HepG2 (cell line): Measurements from ENCODE around the gene MVB12A. TPM values are rescaled to one million over a fixed set of nuclear protein-coding genes. Genes with fewer than 3 reads are reported as not detected.

Source experiments
- CBX2 ChIP-seq, 2 experiments: fragments of 200-600 bp in 1 of 2; sonication (generic); formaldehyde crosslinking in 1 of 2; IDR thresholded peaks; 2 replicates each; pipeline versions ENCODE4 v1.7.0 to v1.8.1; 2018 to 2022; ENCODE audit warnings: low read depth in 2 of 2, low read length in 1 of 2, mild to moderate bottlenecking in 1 of 2, missing genetic modification reagents in 1 of 2
- GTF2F1 ChIP-seq: fragments of 150-350 bp; IDR thresholded peaks from 2 replicates; pipeline ENCODE4 v1.6.1; 2014; ENCODE audit warnings: low read length
- HIC2 ChIP-seq: sonication (generic); formaldehyde crosslinking; IDR thresholded peaks from 2 replicates; pipeline ENCODE4 v1.9.0; 2022; ENCODE audit warnings: low read depth, missing genetic modification reagents
- KLF9 ChIP-seq: IDR thresholded peaks from 2 replicates; pipeline ENCODE4 v1.6.1; 2016; ENCODE audit warnings: low read depth
- MAF1 ChIP-seq: sonication (generic); formaldehyde crosslinking; IDR thresholded peaks from 2 replicates; pipeline ENCODE4 v1.5.0; 2020; ENCODE audit warnings: missing genetic modification reagents, borderline replicate concordance
- MTA3 ChIP-seq: sonication (generic); formaldehyde crosslinking; IDR thresholded peaks from 2 replicates; pipeline ENCODE4 v1.4.0; 2020; ENCODE audit warnings: missing genetic modification reagents
- PCBP1 ChIP-seq: fragments of 200-400 bp; formaldehyde crosslinking; IDR thresholded peaks from 2 replicates; pipeline ENCODE4 v1.6.1; 2017; ENCODE audit warnings: mild to moderate bottlenecking, low read depth, low read length, borderline replicate concordance
- SALL1 ChIP-seq: sonication (generic); formaldehyde crosslinking; IDR thresholded peaks from 2 replicates; pipeline ENCODE4 v1.8.0; 2022; ENCODE audit warnings: mild to moderate bottlenecking, missing genetic modification reagents
- SKI ChIP-seq: fragments of 450-650 bp; IDR thresholded peaks from one replicate; pipeline ENCODE4 v1.6.1; 2018; ENCODE audit warnings: mild to moderate bottlenecking; ENCODE audit not compliant: partially characterized antibody
- TRIM22 ChIP-seq: fragments of 450-650 bp; IDR thresholded peaks from 2 replicates; pipeline ENCODE4 v1.6.1; 2017
- ZBTB26 ChIP-seq: IDR thresholded peaks from 2 replicates; pipeline ENCODE4 v1.6.1; 2016; ENCODE audit warnings: missing compliant biosample characterization, missing genetic modification reagents, borderline replicate concordance
- ZNF138 ChIP-seq: sonication (generic); formaldehyde crosslinking; IDR thresholded peaks from 2 replicates; pipeline ENCODE4 v1.5.0; 2020; ENCODE audit warnings: mild to moderate bottlenecking, low read depth, missing genetic modification reagents
- ZNF407 ChIP-seq: sonication (generic); formaldehyde crosslinking; IDR thresholded peaks from one replicate; pipeline ENCODE4 v1.5.1; 2020; ENCODE audit warnings: mild to moderate bottlenecking, missing genetic modification reagents; ENCODE audit errors: not compliant biosample characterization
- ZNF451 ChIP-seq: sonication (generic); formaldehyde crosslinking; IDR thresholded peaks from 2 replicates; pipeline ENCODE4 v1.5.0; 2020; ENCODE audit warnings: mild to moderate bottlenecking, missing genetic modification reagents
- ZNF510 ChIP-seq: sonication (generic); formaldehyde crosslinking; IDR thresholded peaks from 2 replicates; pipeline ENCODE4 v1.4.0; 2020; ENCODE audit warnings: low read depth, mild to moderate bottlenecking, missing genetic modification reagents
- ZNF713 ChIP-seq: sonication (generic); formaldehyde crosslinking; IDR thresholded peaks from 2 replicates; pipeline ENCODE4 v1.4.0; 2020; ENCODE audit warnings: mild to moderate bottlenecking, missing genetic modification reagents
- polyA plus RNA-seq, 8 experiments: library from polyadenylated mRNA; depleted of rRNA in 3 of 8; stranded (reverse) in 7 of 8; unstranded in 1 of 8; fragments of >200 nt; fragmentation: Illumina TruSeq in 4 of 8; extraction: Trizol in 4 of 8; gene quantifications; 2 replicates each; pipeline versions ENCODE4 v1.2.1 to v1.2.3, GENCODE V29; 2011 to 2016; ENCODE audit warnings: low read depth in 4 of 8, missing spikeins in 1 of 8, mixed read lengths in 1 of 8; ENCODE audit not compliant: insufficient read depth in 1 of 8
- total RNA-seq, 5 experiments: library from RNA; depleted of rRNA; stranded (reverse); fragments of >200 nt; fragmentation: Illumina TruSeq; extraction: Trizol; gene quantifications; 2 replicates each; pipeline ENCODE4 v1.2.3, GENCODE V29; 2016; ENCODE audit warnings: low read depth in 1 of 5

MVB12A gene
- total and polyA plus RNA-seq, 2 of the 13 experiments (the other 11 are each of a cell fraction or from before 2014, with no cell fraction given): 35.7 to 36.1 TPM

- TF ChIP-seq SKI: no peak
- TF ChIP-seq ZBTB26 (CRISPR knock-in tag): peak; percentile 95
- TF ChIP-seq KLF9 (CRISPR knock-in tag): no peak
- TF ChIP-seq TRIM22: no peak
- 0 out of 2 replicates have a peak, but pooled peaks have one; percentile 22 for TF ChIP-seq ZNF451
- no peak for TF ChIP-seq HIC2 (CRISPR knock-in tag)
- TF ChIP-seq PCBP1: peak; percentile 65; the same call in 1 of the 2 replicates
- TF ChIP-seq SALL1 (CRISPR knock-in tag): peak; percentile 66
- 0 out of 2 replicates have a peak, but pooled peaks have one; percentile 54 for TF ChIP-seq ZNF510
- no peak for TF ChIP-seq MAF1 (CRISPR knock-in tag)
- no peak for TF ChIP-seq ZNF713 (CRISPR knock-in tag)
- no peak for TF ChIP-seq GTF2F1
- no peak for TF ChIP-seq MTA3
- TF ChIP-seq CBX2 (IDR thresholded peaks at IDR 0.05; ENCODE audit: low read depth, low read length): no peak
- no peak for TF ChIP-seq CBX2 (CRISPR knock-in tag; IDR thresholded peaks at IDR 0.05; ENCODE audit: low read depth)
- peak; percentile 27; the same call in 1 of the 2 replicates for TF ChIP-seq ZNF138 (CRISPR knock-in tag)
- TF ChIP-seq ZNF407: peak; percentile 48
Measured at GRCh38 chr19:17419621-17420474, at the start of gene MVB12A (continued).
